NCI-H2107 (cell line): ENCODE results near the gene EPS8.

Source experiments
- DNase-seq: peaks from one replicate; lab custom pipeline; 2025; lab: John Stamatoyannopoulos, UW

EPS8 gene

GRCh38 chr12:15601210-15601800 is 187.9 kb downstream of the EPS8 start:
- no peak for DNase-seq

- no peak for DNase-seq
Measured at GRCh38 chr12:15600223-15600935, 188.8 kb downstream of the EPS8 start.

- peak; percentile 40 for DNase-seq
Measured at GRCh38 chr12:15599266-15600037, 189.7 kb downstream of the EPS8 start.

- no peak for DNase-seq
Measured at GRCh38 chr12:15597125-15597830, 191.9 kb downstream of the EPS8 start.

- DNase-seq: no peak
Measured at GRCh38 chr12:15596174-15596573, 193.0 kb downstream of the EPS8 start.

GRCh38 chr12:15592934-15593333 is 196.3 kb downstream of the EPS8 start:
- DNase-seq: no peak

GRCh38 chr12:15591811-15592210 is 197.4 kb downstream of the EPS8 start:
- DNase-seq: no peak

- DNase-seq: peak; percentile 58
Measured at GRCh38 chr12:15590180-15590826, 198.9 kb downstream of the EPS8 start.

GRCh38 chr12:15589328-15590032 is 199.7 kb downstream of the EPS8 start:
- DNase-seq: no peak

GRCh38 chr12:15584366-15585041 is 204.7 kb downstream of the EPS8 start:
- DNase-seq: no peak

- DNase-seq: no peak
Measured at GRCh38 chr12:15583804-15584203, 205.4 kb downstream of the EPS8 start.

- DNase-seq: no peak
Measured at GRCh38 chr12:15581006-15581405, 208.2 kb downstream of the EPS8 start.

- no peak for DNase-seq
Measured at GRCh38 chr12:15580431-15580830, 208.8 kb downstream of the EPS8 start.

- DNase-seq: no peak
Measured at GRCh38 chr12:15575671-15576541, 213.3 kb downstream of the EPS8 start.

- DNase-seq: no peak
Measured at GRCh38 chr12:15574353-15574752, 214.8 kb downstream of the EPS8 start.
